ENCODE measurements around the gene SINHCAF. TPM values are rescaled to one million over a fixed set of nuclear protein-coding genes. Genes with fewer than 3 reads are reported as not detected.
A peak's percentile ranks its signal among the peaks of the same experiment; 100 is the strongest.
"Not testable (repeated sequence)": the region's sequence is repeated elsewhere in the genome, so short reads cannot be mapped to it uniquely, and the experiment has no call there.

The SINHCAF gene
- total RNA-seq, 1 donor from 2014 or later = 154 TPM

DNA sequence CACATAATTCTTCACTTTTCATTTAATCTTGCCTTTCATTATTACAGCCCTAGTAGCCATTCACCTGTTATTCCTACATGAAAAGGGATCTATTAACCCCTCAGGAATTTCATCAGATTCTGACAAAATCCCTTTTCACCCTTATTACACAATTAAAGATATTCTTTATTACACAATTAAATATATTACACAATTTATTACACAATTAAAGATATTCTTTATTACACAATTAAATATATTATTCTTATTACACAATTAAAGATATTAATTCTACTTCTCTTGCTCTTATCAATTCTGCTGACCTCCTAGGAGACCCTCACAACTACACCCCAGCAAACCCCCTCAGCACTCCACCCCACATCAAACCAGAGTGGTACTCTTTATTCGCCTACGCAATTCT, 77.1 kb downstream of the SINHCAF start:
- Mint-ChIP-seq H3K9me3 (no peaks in the 10 kb centered on the region), H3K4me1 (ENCODE audit: unreplicated experiment) (no peaks in the 10 kb centered on the region), H3K36me3 (no peaks in the 10 kb centered on the region), H3K27ac (no peak overlapping the region), H3K4me3 (no peak overlapping the region), H3K27me3 (peaks cover 12% of the 10 kb centered on the region)
- DNase-seq (ENCODE audit: extremely low spot score, unreplicated experiment) = no peak
- TF ChIP-seq, protein P1, sequence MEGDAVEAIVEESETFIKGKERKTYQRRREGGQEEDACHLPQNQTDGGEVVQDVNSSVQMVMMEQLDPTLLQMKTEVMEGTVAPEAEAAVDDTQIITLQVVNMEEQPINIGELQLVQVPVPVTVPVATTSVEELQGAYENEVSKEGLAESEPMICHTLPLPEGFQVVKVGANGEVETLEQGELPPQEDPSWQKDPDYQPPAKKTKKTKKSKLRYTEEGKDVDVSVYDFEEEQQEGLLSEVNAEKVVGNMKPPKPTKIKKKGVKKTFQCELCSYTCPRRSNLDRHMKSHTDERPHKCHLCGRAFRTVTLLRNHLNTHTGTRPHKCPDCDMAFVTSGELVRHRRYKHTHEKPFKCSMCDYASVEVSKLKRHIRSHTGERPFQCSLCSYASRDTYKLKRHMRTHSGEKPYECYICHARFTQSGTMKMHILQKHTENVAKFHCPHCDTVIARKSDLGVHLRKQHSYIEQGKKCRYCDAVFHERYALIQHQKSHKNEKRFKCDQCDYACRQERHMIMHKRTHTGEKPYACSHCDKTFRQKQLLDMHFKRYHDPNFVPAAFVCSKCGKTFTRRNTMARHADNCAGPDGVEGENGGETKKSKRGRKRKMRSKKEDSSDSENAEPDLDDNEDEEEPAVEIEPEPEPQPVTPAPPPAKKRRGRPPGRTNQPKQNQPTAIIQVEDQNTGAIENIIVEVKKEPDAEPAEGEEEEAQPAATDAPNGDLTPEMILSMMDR (conservative IDR thresholded peaks at IDR 0.05) = no peak

DNA sequence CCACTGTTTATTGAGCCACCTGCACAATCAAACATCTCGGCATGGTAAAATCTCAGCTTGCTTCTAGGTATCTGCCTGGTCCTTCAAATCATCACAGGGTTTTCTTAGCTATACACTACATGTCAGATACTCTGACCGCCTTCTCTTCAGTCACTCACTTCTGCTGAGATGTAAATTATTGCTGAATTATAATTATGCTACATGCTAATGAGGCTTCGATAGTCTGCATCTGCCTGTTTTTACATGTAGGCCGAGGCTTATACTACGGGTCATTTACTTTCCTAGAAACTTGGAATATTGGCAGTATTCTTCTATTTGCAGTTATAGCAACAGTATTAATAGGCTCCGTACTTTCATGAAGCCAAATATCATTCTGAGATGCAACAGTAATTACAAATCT, 77.6 kb downstream of the SINHCAF start:
- Mint-ChIP-seq H3K36me3 (no peaks in the 10 kb centered on the region), H3K4me1 (ENCODE audit: unreplicated experiment) (no peaks in the 10 kb centered on the region), H3K27me3 (peaks cover 10% of the 10 kb centered on the region), H3K27ac (no peak overlapping the region), H3K9me3 (no peaks in the 10 kb centered on the region), H3K4me3 (no peak overlapping the region)
- no peak for DNase-seq (ENCODE audit: extremely low spot score, unreplicated experiment)
- TF ChIP-seq, protein P1 (conservative IDR thresholded peaks at IDR 0.05) = no peak

DNA sequence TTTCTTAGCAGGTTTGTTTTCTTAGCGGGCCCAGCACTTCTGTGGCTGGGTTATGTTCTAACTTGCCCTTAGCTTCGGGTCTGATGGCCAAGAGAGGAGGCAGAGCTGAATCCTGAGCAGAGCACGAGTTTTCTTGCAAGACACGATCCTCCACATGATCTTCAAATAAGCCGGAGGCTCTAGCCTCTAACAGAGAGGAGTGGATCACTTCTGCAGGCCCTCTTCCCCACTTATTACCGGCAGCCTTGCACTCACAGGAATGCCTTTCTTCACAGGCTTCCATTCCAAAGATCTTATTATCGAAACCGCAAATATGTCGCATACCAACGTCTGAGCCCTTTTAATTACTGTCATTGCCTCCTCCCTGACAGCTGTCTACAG, 79.5 kb downstream of the SINHCAF start:
- Mint-ChIP-seq H3K27ac (peak overlapping the region; percentile 71), H3K9me3 (no peaks in the 10 kb centered on the region), H3K36me3 (no peaks in the 10 kb centered on the region), H3K4me3 (peak overlapping the region; percentile 10), H3K27me3 (peaks cover 16% of the 10 kb centered on the region), H3K4me1 (ENCODE audit: unreplicated experiment) (no peaks in the 10 kb centered on the region)
- TF ChIP-seq, protein P1 (conservative IDR thresholded peaks at IDR 0.05) = no peak
- DNase-seq (ENCODE audit: extremely low spot score, unreplicated experiment) = no peak

- peak overlapping the region; percentile 71 for H3K27ac Mint-ChIP-seq
- no peaks in the 10 kb centered on the region for H3K9me3 Mint-ChIP-seq
- H3K4me1 Mint-ChIP-seq (ENCODE audit: unreplicated experiment) = no peaks in the 10 kb centered on the region
- H3K27me3 Mint-ChIP-seq = peaks cover 18% of the 10 kb centered on the region
- H3K4me3 Mint-ChIP-seq = peak overlapping the region; percentile 10
- TF ChIP-seq, protein P1 (conservative IDR thresholded peaks at IDR 0.05) = peak; percentile 58
- DNase-seq (ENCODE audit: extremely low spot score, unreplicated experiment) = no peak
- H3K36me3 Mint-ChIP-seq = no peaks in the 10 kb centered on the region
Measured at GRCh38 chr12:31245822-31246469, 80.0 kb downstream of the SINHCAF start.

DNA sequence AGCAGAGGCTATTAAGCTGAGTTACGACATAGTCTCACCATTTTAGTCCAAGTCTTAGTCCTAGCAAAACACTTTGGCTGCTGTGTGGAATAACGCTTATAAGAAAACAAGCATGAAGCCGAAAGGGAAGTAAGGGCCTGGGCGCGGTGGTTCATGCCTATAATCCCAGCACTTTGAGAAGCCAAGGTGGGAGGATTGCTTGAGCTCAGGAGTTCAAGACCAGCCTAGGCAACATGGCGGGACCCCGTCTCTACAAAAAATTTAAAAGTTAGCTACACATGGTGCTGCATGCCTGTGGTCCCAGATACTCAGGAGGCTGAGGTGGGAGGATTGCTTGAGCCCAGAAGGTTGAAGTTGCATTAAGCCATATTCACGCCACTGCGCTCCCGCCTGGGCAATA, 83.5 kb downstream of the SINHCAF start:
- not testable (repeated sequence) for DNase-seq (ENCODE audit: extremely low spot score, unreplicated experiment); H3K4me3 Mint-ChIP-seq; H3K4me1 Mint-ChIP-seq (ENCODE audit: unreplicated experiment); H3K36me3 Mint-ChIP-seq; H3K9me3 Mint-ChIP-seq; H3K27ac Mint-ChIP-seq
- H3K27me3 Mint-ChIP-seq = peaks cover 32% of the 10 kb centered on the region

GRCh38 chr12:31238764-31239387, 87.1 kb downstream of the SINHCAF start:
- H3K4me3 Mint-ChIP-seq = peak overlapping the region; percentile 46
- no peaks in the 10 kb centered on the region for H3K9me3 Mint-ChIP-seq
- TF ChIP-seq, protein P1 (conservative IDR thresholded peaks at IDR 0.05) = peak; percentile 84
- H3K27ac Mint-ChIP-seq = peak overlapping the region; percentile 3
- H3K36me3 Mint-ChIP-seq = no peaks in the 10 kb centered on the region
- DNase-seq (ENCODE audit: extremely low spot score, unreplicated experiment) = no peak
- H3K4me1 Mint-ChIP-seq (ENCODE audit: unreplicated experiment) = peaks cover 10% of the 10 kb centered on the region
- H3K27me3 Mint-ChIP-seq = peaks cover 43% of the 10 kb centered on the region

DNA sequence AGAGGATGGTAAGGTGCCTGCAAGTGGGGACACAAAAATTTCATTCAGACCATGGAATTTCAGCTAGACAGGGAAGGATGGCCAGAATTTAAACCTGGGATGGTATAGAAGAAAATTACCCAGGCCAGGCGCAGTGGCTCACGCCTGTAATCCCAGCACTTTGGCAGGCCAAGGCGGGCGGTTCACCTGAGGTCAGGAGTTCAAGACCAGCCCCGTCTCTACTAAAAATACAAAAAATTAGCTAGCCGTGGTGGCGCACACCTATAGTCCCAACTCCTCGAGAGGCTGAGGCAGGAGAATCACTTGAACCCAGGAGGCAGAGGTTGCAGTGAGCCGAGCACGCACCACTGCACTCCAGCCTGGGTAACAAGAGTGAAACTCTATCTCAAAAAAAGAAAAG, 87.6 kb downstream of the SINHCAF start:
- not testable (repeated sequence) for H3K9me3 Mint-ChIP-seq; H3K4me1 Mint-ChIP-seq (ENCODE audit: unreplicated experiment); DNase-seq (ENCODE audit: extremely low spot score, unreplicated experiment); H3K4me3 Mint-ChIP-seq; H3K36me3 Mint-ChIP-seq
- peak overlapping the region; percentile 3 for H3K27ac Mint-ChIP-seq
- peaks cover 43% of the 10 kb centered on the region for H3K27me3 Mint-ChIP-seq

All from type B pancreatic cell (in vitro differentiated cells).